Measurements from ENCODE around the gene DCUN1D2. TPM values are rescaled to one million over a fixed set of nuclear protein-coding genes. Genes with fewer than 3 reads are reported as not detected.

The DCUN1D2 gene
- polyA plus RNA-seq, 3 donors, result 3.1 to 16.7 (median 6.1) TPM

DNA sequence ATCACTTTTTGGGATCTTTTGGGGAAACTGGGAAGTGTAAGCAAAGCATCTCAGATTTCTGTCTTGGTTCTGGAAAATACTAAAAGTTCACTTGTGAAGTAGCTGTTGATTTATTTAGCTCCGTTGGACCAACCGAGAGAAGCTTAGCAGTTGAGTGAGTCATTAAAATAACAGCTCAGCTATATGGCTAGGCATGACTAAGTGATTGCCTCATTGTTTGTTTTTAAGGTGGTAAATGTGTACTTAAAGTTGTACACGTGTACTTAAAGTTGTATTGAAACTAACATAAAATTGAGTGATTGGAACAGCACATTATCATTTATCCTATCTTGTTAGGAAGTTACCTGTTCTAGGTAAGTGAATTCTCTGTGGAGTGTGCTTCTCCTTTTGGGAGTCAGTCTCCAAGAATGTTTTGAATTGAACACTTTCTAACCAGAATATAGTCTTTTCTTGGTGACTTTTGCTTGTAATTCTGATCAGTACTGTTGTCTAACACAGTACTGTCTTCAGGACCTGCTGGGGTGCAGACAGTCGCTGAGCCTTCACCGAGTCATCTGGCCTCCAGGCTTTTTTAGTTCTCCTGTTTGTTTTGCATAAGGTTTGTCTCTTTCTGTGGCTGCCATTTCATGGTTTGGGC lies 2.9 kb upstream of the DCUN1D2 start:
- H3K36me3 Mint-ChIP-seq, result peaks cover 41 to 44% of the 10 kb centered on the region in 2 donors
- intact Hi-C loops (cut with micrococcal nuclease), result loop anchor here (5.0 to 10.0 kb wide), 4 partner anchors 199 to 909 kb away; partner anchors contain the start of genes LAMP1 (in 2 of the 2) and TUBGCP3 (in 1 of the 2)
- peak overlapping the region; percentile 89 to 96 (median 95) for H3K27ac Mint-ChIP-seq
- TF ChIP-seq, protein P1, sequence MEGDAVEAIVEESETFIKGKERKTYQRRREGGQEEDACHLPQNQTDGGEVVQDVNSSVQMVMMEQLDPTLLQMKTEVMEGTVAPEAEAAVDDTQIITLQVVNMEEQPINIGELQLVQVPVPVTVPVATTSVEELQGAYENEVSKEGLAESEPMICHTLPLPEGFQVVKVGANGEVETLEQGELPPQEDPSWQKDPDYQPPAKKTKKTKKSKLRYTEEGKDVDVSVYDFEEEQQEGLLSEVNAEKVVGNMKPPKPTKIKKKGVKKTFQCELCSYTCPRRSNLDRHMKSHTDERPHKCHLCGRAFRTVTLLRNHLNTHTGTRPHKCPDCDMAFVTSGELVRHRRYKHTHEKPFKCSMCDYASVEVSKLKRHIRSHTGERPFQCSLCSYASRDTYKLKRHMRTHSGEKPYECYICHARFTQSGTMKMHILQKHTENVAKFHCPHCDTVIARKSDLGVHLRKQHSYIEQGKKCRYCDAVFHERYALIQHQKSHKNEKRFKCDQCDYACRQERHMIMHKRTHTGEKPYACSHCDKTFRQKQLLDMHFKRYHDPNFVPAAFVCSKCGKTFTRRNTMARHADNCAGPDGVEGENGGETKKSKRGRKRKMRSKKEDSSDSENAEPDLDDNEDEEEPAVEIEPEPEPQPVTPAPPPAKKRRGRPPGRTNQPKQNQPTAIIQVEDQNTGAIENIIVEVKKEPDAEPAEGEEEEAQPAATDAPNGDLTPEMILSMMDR (IDR thresholded peaks at IDR 0.05), result no peak
- Histone ChIP-seq H3K4me3 (replicated peaks in 1 of 3; ENCODE audit: low read depth in 2 of 3, low read length in 3 of 3) (peak overlapping the region; percentile 21 to 91 (median 31)), H3K4me1 (ENCODE audit: control insufficient read depth in 1 of 2, insufficient read depth in 2 of 2, low read length in 2 of 2) (peaks cover 49 to 51% of the 10 kb centered on the region in 2 donors), H3K27me3 (ENCODE audit: control insufficient read depth in 2 of 2, insufficient read depth in 2 of 2, low read length in 2 of 2) (no peaks in the 10 kb centered on the region), H3K4me2 (replicated peaks; ENCODE audit: extremely low read depth, low read length, poor library complexity, severe bottlenecking) (peak overlapping the region; percentile 81), H3K9ac (ENCODE audit: insufficient read depth, low read length, poor library complexity, severe bottlenecking) (peak overlapping the region; percentile 59), H3K79me2 (ENCODE audit: insufficient read depth, low read length) (peaks cover 84% of the 10 kb centered on the region), H3K9me3 (replicated peaks in 1 of 2; ENCODE audit: control insufficient read depth in 1 of 2, insufficient read depth in 1 of 2, low read length in 2 of 2) (no peaks in the 10 kb centered on the region), H4K20me1 (ENCODE audit: insufficient read depth, low read length) (peaks cover 63% of the 10 kb centered on the region), H2AFZ (ENCODE audit: insufficient read depth, low read depth, low read length, poor library complexity, severe bottlenecking) (peak overlapping the region; percentile 27), H3K36me3 (replicated peaks in 1 of 2; ENCODE audit: control insufficient read depth in 1 of 2, insufficient read depth in 2 of 2, low read length in 2 of 2) (peaks cover 38 to 40% of the 10 kb centered on the region in 2 donors), H3K27ac (ENCODE audit: low read depth in 1 of 2, low read length in 2 of 2) (peak overlapping the region; percentile 48 to 94)
- H3K9me3 Mint-ChIP-seq, result peaks cover 0 to 2% (median 0%) of the 10 kb centered on the region in 7 donors
- H3K4me1 Mint-ChIP-seq, result peaks cover 56% of the 10 kb centered on the region
- DNase-seq, result peak; percentile 76 to 92 (median 89)
- peaks cover 0 to 1% (median 0%) of the 10 kb centered on the region in 3 donors for H3K27me3 Mint-ChIP-seq (ENCODE audit: low read depth in 3 of 3)
- 100% methylated on average over 1 of the region's 5 CpGs for WGBS (ENCODE audit: insufficient coverage)
- H3K4me3 Mint-ChIP-seq, result peak overlapping the region; percentile 56 to 69

DNA sequence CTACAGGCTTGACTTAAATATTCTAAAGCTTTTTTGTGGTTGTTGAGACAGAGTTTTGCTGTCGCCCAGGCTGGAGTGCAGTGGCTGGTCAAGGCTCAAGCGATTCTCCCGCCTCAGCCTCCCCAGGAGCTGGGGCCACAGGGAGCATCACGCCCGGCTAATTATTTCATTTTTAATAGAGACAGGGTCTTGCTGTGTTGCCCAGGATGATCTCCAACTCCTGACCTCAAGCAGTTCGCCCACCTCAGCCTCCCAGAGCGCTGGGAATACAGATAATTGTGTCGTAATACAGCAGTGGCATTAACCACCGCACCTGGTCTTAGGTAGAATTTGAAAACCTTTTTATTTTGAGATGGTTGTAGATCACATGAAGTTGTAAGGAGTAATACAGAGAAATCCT lies 1.5 kb upstream of the DCUN1D2 start:
- Histone ChIP-seq H3K27ac (ENCODE audit: low read depth in 1 of 2, low read length in 2 of 2) (peak overlapping the region; percentile 73 to 94), H3K9me3 (replicated peaks in 1 of 2; ENCODE audit: control insufficient read depth in 1 of 2, insufficient read depth in 1 of 2, low read length in 2 of 2) (no peaks in the 10 kb centered on the region), H3K4me3 (replicated peaks in 1 of 3; ENCODE audit: low read depth in 2 of 3, low read length in 3 of 3) (peak overlapping the region; percentile 83 to 91 (median 88)), H3K4me1 (ENCODE audit: control insufficient read depth in 1 of 2, insufficient read depth in 2 of 2, low read length in 2 of 2) (peaks cover 51 to 52% of the 10 kb centered on the region in 2 donors), H3K79me2 (ENCODE audit: insufficient read depth, low read length) (peaks cover 91% of the 10 kb centered on the region), H3K36me3 (replicated peaks in 1 of 2; ENCODE audit: control insufficient read depth in 1 of 2, insufficient read depth in 2 of 2, low read length in 2 of 2) (peaks cover 23 to 26% of the 10 kb centered on the region in 2 donors), H3K4me2 (replicated peaks; ENCODE audit: extremely low read depth, low read length, poor library complexity, severe bottlenecking) (peak overlapping the region; percentile 81), H3K27me3 (ENCODE audit: control insufficient read depth in 2 of 2, insufficient read depth in 2 of 2, low read length in 2 of 2) (no peaks in the 10 kb centered on the region), H3K9ac (ENCODE audit: insufficient read depth, low read length, poor library complexity, severe bottlenecking) (peak overlapping the region; percentile 84), H4K20me1 (ENCODE audit: insufficient read depth, low read length) (peaks cover 61% of the 10 kb centered on the region), H2AFZ (ENCODE audit: insufficient read depth, low read depth, low read length, poor library complexity, severe bottlenecking) (peak overlapping the region; percentile 85)
- peak overlapping the region; percentile 82 to 84 for H3K4me3 Mint-ChIP-seq
- peaks cover 0 to 1% (median 0%) of the 10 kb centered on the region in 3 donors for H3K27me3 Mint-ChIP-seq (ENCODE audit: low read depth in 3 of 3)
- WGBS (ENCODE audit: insufficient coverage), result 80% methylated on average over 2 of the region's 9 CpGs
- peaks cover 0 to 2% (median 0%) of the 10 kb centered on the region in 7 donors for H3K9me3 Mint-ChIP-seq
- peaks cover 61% of the 10 kb centered on the region for H3K4me1 Mint-ChIP-seq
- DNase-seq, result no peak
- intact Hi-C loops (cut with micrococcal nuclease), result loop anchor here (5.0 to 10.0 kb wide), 4 partner anchors 197 to 907 kb away; partner anchors contain the start of genes LAMP1 (in 2 of the 2) and TUBGCP3 (in 1 of the 2)
- peak overlapping the region; percentile 57 to 96 (median 88) for H3K27ac Mint-ChIP-seq
- H3K36me3 Mint-ChIP-seq, result peaks cover 27 to 36% of the 10 kb centered on the region in 2 donors
- TF ChIP-seq, protein P1 (IDR thresholded peaks at IDR 0.05), result no peak
